GM12864 (cell line): Measurements from ENCODE around the gene CCT7.

ENCODE experiments used
- DNase-seq: peaks from one replicate; pipeline ENCODE4 v3.0.0-alpha.2; 2011; ENCODE audit warnings: low read depth
- H3K4me3 ChIP-seq: 2 replicates; pipeline ENCODE4 v1.5.1; 2011; ENCODE audit warnings: mild to moderate bottlenecking, low read depth, low read length, control low read depth
- CTCF ChIP-seq: IDR thresholded peaks from 2 replicates; pipeline ENCODE4 v1.5.1; 2011; ENCODE audit warnings: low read depth, mild to moderate bottlenecking, moderate library complexity, low read length, control low read depth, inconsistent platforms; ENCODE audit errors: missing control alignments

CCT7 gene

GRCh38 chr2:73255907-73256617 is 22.0 kb downstream of the CCT7 start:
- TF ChIP-seq CTCF, result no peak
- DNase-seq, result no peak
- H3K4me3 ChIP-seq, result no peak overlapping the region

GRCh38 chr2:73256618-73256922 is 22.5 kb downstream of the CCT7 start:
- TF ChIP-seq CTCF, result no peak
- DNase-seq, result no peak
- no peak overlapping the region for H3K4me3 ChIP-seq

GRCh38 chr2:73257021-73257420 is 22.9 kb downstream of the CCT7 start:
- no peak for TF ChIP-seq CTCF
- no peak for DNase-seq
- H3K4me3 ChIP-seq, result no peak overlapping the region

- H3K4me3 ChIP-seq, result no peak overlapping the region
- TF ChIP-seq CTCF, result no peak
- DNase-seq, result no peak
These were observed 23.5 kb downstream of the CCT7 start for GRCh38 chr2:73257425-73258125.

DNA sequence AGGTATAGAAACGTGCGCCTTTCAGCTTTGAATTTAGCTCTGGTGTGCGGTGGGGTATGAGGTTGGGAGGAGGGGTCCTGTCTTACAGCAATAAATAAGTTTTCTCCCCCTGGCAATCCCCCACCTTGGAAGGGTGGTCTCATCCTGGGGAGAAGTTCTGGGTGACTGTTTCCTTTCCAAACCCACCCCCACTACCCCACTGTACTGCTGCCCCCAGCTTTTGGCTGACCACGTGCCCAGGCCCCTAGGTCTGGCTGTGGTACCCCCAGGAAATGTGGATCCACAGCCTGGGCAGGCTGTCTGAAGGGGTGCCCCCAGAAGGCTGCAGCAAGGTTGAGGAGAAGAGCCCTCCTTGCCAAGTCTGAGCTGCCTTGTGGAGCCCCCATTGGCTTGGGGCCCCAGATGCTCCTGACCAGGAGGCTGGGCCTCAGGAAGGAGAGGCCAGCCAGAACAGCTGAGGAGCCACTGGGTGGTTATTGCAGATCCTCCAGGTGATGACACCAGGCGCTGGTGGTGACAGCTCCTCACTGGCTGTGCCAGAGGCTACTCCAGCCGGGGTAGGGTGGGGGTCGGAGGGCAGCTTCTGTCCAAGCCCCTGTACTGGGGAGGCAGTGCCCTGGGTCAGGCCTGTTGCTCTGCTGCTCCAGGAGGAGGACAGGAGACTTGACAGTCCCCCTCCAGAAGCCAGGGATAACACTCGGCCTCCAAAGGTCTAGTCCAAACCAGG is 24.2 kb downstream of the CCT7 start:
- H3K4me3 ChIP-seq, result no peak overlapping the region
- no peak for TF ChIP-seq CTCF
- DNase-seq, result no peak

DNA sequence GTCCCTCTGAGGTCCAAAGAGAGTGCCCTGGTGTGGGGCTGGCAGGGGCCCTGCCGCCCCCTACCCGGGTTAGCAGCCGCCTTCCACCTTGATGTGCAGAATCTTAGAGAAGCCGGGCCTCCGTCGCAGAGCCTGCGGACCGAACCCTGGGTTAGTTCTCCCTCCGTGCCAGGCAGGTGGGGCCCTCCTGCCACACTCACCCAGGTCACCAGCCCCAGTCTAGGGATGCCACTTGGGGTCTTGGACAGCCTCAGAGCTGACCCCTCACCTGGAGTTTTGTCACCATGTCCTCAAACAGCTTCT is 24.8 kb downstream of the CCT7 start:
- no peak for DNase-seq
- no peak for TF ChIP-seq CTCF
- no peak overlapping the region for H3K4me3 ChIP-seq
